Glutamatergic neuron (in vitro differentiated cells): ENCODE results near the gene NOCT. TPM values are rescaled to one million over a fixed set of nuclear protein-coding genes. Genes with fewer than 3 reads are reported as not detected.

Experiments
- DNase-seq: peaks from one replicate; pipeline ENCODE4 v3.0.0; 2022
- H3K27ac Mint-ChIP-seq: one replicate; pipeline ENCODE4 v1.8.0; 2020; ENCODE audit warnings: mild to moderate bottlenecking, mixed read lengths, inconsistent platforms; ENCODE audit not compliant: unreplicated experiment
- H3K27me3 Mint-ChIP-seq: one replicate; pipeline ENCODE4 v1.8.0; 2020; ENCODE audit warnings: mild to moderate bottlenecking, moderate library complexity, mixed read lengths, inconsistent platforms; ENCODE audit not compliant: unreplicated experiment
- H3K36me3 Mint-ChIP-seq: one replicate; pipeline ENCODE4 v1.8.0; 2020; ENCODE audit warnings: mild to moderate bottlenecking, mixed read lengths, inconsistent platforms; ENCODE audit not compliant: unreplicated experiment
- H3K4me1 Mint-ChIP-seq: one replicate; pipeline ENCODE4 v1.8.0; 2020; ENCODE audit warnings: mild to moderate bottlenecking, low read depth, mixed read lengths, inconsistent platforms; ENCODE audit not compliant: unreplicated experiment
- H3K4me3 Mint-ChIP-seq: one replicate; pipeline ENCODE4 v1.8.0; 2020; ENCODE audit warnings: mild to moderate bottlenecking, mixed read lengths, inconsistent platforms; ENCODE audit not compliant: unreplicated experiment
- H3K9me3 Mint-ChIP-seq: one replicate; pipeline ENCODE4 v1.8.0; 2020; ENCODE audit warnings: mild to moderate bottlenecking, moderate library complexity, mixed read lengths, inconsistent platforms; ENCODE audit not compliant: unreplicated experiment
- total RNA-seq: library from RNA; stranded (reverse); fragmentation: NEBNext Ultra II Directional; extraction: Animal tissue kit (Norgen Biotek cat#: 25700); gene quantifications from one replicate; pipeline ENCODE4 v1.2.1, GENCODE V29; 2021; ENCODE audit not compliant: unreplicated experiment
- TF ChIP-seq, protein P1 (sequence below): fragments of 200-600 bp; sonication (generic); IDR thresholded peaks from one replicate; pipeline ENCODE4 v1.5.0; 2021; ENCODE audit not compliant: partially characterized antibody, unreplicated experiment

Gene NOCT
- total RNA-seq, 1 donor from 2014 or later: 39.1 TPM

DNA sequence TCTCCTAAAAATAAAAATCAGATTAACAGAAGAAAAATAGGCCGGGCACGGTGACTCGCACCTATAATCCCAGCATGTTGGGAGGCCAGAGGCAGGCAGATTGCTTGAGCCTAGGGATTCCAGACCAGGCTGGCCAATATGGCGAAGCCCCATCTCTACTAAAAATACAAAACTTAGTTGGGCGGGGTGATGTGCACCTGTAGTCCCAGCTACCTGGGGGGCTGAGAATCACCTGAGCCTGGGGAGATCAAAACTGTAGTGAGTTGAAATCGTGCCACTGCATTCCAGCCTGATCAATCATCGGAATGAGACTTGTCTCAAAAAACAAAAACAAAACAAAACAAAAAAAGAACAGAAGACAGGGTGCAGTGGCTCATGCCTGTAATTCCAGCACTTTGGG lies 32.8 kb upstream of the NOCT start:
- DNase-seq: no peak
- TF ChIP-seq, protein P1, sequence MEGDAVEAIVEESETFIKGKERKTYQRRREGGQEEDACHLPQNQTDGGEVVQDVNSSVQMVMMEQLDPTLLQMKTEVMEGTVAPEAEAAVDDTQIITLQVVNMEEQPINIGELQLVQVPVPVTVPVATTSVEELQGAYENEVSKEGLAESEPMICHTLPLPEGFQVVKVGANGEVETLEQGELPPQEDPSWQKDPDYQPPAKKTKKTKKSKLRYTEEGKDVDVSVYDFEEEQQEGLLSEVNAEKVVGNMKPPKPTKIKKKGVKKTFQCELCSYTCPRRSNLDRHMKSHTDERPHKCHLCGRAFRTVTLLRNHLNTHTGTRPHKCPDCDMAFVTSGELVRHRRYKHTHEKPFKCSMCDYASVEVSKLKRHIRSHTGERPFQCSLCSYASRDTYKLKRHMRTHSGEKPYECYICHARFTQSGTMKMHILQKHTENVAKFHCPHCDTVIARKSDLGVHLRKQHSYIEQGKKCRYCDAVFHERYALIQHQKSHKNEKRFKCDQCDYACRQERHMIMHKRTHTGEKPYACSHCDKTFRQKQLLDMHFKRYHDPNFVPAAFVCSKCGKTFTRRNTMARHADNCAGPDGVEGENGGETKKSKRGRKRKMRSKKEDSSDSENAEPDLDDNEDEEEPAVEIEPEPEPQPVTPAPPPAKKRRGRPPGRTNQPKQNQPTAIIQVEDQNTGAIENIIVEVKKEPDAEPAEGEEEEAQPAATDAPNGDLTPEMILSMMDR: no peak
- Mint-ChIP-seq H3K36me3 (no peaks in the 10 kb centered on the region), H3K9me3 (peaks cover under 1% of the 10 kb centered on the region), H3K4me1 (peaks cover under 1% of the 10 kb centered on the region), H3K4me3 (no peak overlapping the region), H3K27ac (no peak overlapping the region), H3K27me3 (no peaks in the 10 kb centered on the region)

DNA sequence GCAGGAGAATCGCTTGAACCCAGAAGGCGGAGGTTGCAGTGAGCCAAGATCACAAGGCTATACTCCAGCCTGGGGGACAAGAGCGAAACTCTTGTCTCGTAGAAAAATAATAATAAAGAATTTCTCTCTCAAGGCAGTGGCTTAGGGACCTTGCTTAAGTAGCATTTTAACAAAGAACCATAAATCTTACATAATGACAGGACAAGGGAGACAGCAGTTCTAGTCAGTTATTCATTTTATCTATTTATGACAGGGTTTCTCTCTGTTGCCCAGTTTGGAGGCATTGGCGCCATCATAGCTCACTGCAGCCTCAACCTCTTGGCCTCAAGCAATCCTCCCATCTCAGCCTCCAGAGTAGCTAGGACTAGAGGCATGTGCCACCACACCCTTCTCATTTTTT lies 31.9 kb upstream of the NOCT start:
- no peak overlapping the region for H3K27ac Mint-ChIP-seq
- TF ChIP-seq, protein P1: no peak
- no peaks in the 10 kb centered on the region for H3K9me3 Mint-ChIP-seq
- H3K4me3 Mint-ChIP-seq: no peak overlapping the region
- H3K4me1 Mint-ChIP-seq: no peaks in the 10 kb centered on the region
- no peak for DNase-seq
- no peaks in the 10 kb centered on the region for H3K27me3 Mint-ChIP-seq
- H3K36me3 Mint-ChIP-seq: no peaks in the 10 kb centered on the region

DNA sequence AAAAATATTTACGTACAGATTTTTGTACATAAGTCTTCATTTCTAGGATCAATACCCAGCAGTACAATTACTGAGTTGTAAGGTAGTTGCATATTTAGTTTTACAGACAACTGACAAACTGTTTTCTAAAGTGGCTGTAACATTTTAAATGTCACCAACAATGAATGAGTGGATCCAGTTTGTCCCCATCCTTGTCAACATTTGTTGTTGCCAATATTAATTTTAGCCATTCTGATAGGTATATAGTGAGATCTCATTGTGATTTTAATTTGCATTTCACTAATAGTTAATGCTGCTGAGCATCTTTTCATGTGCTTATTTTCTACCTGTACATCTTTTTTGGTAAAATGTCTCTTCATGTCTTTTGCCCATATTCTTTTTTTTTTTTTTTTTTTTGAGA lies 30.9 kb upstream of the NOCT start:
- TF ChIP-seq, protein P1: no peak
- H3K27ac Mint-ChIP-seq: no peak overlapping the region
- DNase-seq: no peak
- no peak overlapping the region for H3K4me3 Mint-ChIP-seq
- no peaks in the 10 kb centered on the region for H3K4me1 Mint-ChIP-seq
- H3K9me3 Mint-ChIP-seq: no peaks in the 10 kb centered on the region
- H3K27me3 Mint-ChIP-seq: no peaks in the 10 kb centered on the region
- no peaks in the 10 kb centered on the region for H3K36me3 Mint-ChIP-seq

DNA sequence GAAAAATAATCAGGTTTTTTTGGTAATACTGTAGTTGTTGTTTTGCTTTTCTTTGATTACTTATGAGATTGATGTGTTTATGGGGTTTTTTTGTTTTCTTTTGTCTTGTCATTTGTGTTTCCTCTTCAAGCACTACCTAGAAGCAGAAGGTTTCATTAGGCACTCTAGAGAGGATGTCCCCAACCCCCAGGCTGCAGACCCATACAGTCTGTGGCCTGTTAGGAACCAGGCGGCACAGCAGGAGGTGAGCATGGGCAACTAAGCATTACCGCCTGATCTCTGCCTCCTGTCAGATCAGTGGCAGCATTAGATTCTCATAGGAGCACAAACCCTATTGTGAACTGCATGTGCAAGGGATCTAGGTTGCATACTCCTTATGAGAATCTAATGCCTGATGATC lies 22.9 kb upstream of the NOCT start:
- Mint-ChIP-seq H3K4me3 (no peak overlapping the region), H3K4me1 (no peaks in the 10 kb centered on the region), H3K9me3 (no peaks in the 10 kb centered on the region), H3K27me3 (no peaks in the 10 kb centered on the region), H3K27ac (no peak overlapping the region), H3K36me3 (no peaks in the 10 kb centered on the region)
- no peak for DNase-seq
- TF ChIP-seq, protein P1: no peak

DNA sequence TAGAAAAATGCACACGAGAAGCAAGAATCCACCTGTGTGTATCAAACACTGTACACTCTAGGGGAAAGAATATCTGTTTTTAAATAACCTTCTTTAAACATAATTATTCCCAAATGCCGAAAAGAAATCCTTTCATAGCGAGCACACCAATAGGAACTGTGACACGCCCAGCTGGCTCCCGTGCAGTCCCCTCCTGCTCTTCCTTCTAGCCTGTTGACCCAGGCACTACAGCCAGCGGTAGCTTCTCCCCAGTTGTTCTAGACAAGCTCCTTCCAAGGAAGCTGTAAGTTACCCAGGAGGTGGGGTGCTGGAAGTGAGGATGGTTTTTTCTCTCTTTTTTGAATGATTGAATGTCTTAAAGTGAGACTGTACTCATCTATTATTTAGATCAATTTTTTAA lies 19.5 kb upstream of the NOCT start:
- Mint-ChIP-seq H3K27me3 (no peaks in the 10 kb centered on the region), H3K4me3 (no peak overlapping the region), H3K27ac (no peak overlapping the region), H3K4me1 (no peaks in the 10 kb centered on the region), H3K9me3 (no peaks in the 10 kb centered on the region), H3K36me3 (no peaks in the 10 kb centered on the region)
- DNase-seq: no peak
- TF ChIP-seq, protein P1: no peak
